GM12873 (cell line): Measurements from ENCODE around the gene WLS.

ENCODE experiments used
- TF ChIP-seq, protein P1 (sequence below): IDR thresholded peaks from 2 replicates; pipeline ENCODE4 v1.5.1; 2012; ENCODE audit warnings: low read depth, mild to moderate bottlenecking, moderate library complexity, low read length, control low read depth; ENCODE audit not compliant: insufficient read depth; ENCODE audit errors: missing control alignments

WLS gene

DNA sequence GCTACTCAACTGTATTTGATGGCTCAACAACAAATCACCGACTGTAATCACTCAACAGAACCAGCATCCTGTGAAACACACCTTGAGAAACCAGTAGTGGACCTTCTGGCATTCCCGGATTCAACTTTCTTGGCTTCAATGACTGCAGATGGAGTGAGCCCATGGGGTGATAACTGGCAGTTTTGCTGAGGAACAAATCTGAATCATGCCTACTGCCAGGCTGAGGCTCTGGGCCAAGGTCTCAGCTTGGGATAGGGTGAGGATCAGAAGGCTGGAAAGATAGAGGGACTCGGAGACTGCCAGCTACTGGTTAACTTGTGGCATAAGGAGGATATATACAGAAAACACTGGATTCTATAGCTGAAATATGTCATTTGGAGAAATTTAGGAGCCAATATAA is 118.4 kb downstream of the WLS start:
- TF ChIP-seq, protein P1, sequence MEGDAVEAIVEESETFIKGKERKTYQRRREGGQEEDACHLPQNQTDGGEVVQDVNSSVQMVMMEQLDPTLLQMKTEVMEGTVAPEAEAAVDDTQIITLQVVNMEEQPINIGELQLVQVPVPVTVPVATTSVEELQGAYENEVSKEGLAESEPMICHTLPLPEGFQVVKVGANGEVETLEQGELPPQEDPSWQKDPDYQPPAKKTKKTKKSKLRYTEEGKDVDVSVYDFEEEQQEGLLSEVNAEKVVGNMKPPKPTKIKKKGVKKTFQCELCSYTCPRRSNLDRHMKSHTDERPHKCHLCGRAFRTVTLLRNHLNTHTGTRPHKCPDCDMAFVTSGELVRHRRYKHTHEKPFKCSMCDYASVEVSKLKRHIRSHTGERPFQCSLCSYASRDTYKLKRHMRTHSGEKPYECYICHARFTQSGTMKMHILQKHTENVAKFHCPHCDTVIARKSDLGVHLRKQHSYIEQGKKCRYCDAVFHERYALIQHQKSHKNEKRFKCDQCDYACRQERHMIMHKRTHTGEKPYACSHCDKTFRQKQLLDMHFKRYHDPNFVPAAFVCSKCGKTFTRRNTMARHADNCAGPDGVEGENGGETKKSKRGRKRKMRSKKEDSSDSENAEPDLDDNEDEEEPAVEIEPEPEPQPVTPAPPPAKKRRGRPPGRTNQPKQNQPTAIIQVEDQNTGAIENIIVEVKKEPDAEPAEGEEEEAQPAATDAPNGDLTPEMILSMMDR = no peak

DNA sequence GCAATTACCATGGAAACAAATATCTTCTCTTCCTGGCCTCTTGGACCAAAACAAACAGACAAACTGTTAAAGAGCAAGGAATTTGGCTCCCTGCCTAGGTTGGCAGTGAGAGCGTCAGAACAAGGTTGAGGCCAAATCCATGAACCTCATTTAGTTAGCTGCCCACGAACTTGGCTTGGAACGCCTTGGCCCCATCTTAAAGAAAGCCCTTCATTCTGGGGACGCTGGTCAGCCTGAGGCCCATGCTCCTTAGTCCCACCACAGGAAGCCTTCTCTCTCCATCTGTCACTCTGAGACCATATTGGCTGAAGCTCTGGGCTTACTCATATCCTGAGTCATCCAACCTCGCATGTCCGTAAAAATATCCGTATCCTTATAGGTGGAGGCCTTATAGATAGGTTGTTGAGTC is 119.5 kb downstream of the WLS start:
- TF ChIP-seq, protein P1 = no peak

DNA sequence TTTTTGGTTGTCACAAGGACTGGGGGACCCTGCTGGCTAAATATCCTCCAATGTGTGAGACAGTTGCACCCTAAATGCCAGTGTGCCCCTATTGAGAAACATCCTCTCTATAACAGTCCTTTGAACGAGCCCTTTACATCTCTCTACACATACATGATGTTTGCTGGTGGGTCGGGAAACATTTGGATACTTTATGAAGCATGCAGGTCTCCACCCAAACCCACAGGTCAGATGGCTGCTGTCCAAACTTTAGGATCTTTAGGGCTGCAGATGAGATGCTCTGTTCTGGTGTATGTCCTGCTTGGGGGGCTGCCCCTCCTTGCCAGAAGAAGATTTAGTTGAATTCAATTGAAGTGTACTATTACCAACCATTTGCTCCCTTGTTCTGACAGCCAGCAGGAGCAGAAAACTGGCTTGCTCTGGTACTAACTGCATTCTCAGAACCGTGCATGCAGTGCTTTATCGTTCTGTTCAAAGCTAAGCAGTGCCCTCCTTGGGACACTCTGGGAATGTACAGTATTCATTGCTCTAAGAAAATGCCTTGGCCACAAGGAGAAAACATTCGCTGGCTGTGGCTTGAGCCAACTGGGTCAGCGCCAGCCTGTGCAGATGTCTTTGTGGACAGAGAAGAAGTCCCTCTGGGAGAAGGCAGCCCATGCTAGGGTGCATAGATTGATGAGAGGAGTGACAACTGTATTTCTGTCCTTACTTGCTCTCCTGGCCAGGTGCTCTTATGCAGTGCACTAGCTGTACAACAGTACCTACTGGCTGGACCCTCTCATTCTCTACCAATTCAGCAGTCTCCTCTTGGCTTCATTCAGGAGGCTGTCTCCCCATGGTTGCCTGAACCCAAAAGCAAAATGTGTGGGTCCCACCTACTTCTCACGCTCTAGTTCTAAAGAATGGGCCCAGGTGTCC is 120.5 kb downstream of the WLS start:
- TF ChIP-seq, protein P1 = peak; percentile 39

DNA sequence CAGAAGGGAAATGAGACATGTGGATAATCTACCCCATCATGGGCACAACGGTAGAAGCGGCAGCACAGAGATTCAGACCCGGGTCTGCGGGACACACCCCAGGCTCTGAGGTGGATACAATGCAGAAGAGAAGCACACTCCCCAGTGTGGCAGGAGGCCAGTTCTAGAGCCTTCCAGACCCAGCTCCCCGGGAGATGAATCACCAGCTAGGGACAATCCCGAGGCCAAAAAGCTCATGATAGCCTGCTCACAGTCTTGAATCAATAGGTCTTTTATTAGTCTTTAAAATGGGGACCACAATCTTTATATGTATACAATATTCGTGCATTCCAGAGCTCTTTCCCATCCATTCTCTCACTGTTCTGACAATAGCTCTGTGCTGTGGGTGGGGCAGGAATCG is 124.6 kb downstream of the WLS start:
- TF ChIP-seq, protein P1 = no peak

DNA sequence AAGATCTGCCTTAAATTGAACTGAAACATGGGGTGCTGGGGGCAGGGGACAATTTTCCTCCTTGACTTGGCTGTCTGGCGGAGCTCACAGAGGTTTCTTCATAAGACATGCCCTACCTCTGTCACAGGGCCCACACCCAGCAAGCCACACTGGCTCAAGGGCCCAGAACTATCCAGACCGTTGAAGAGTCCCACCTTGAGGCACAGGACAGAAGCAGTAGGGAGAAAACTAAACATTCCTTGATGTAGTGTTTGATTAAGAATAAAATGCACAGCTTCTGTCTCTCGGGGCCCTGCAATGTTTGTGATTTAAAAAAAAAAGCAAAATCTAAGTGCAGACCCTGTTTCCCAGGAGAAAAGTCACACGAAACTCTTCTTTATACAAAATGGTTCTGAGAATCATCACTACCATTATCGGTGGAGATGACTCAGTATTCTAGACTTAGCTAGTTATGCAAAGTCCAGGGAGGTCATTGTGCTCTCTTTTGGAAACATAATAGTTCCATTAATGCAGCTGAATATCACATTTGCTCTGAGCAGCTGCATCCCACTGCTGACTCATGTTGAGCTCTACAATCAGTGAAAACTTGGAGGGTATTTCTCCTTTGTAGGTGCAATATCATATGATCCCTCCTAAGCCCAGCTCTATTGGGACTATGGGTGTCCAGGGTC is 128.3 kb downstream of the WLS start:
- TF ChIP-seq, protein P1 = no peak

DNA sequence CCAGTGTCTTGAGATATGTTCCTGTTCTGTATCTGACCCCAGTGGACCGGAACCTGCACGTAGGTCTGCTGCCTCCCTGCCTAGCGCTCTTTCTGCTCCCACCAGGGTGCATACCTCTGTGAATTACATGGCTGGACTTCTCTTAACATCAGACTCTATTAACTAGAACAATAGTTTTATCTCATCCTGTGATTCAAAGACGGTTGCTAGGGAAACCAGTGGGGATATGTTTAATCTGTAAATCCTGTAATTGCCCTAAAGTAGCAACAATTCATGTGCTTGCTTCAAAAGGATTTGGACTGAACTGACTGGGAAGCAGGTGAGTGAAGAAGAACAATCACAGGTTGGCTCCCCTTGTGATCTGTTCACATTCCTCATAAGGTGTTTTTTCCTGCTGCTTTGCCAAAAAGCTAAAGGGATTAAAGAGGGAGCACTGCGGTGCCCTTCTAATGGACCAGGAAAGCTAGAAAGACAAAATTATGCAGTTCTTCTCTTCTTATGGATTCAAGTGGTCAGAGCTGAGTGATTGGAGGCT is 129.2 kb downstream of the WLS start:
- TF ChIP-seq, protein P1 = no peak

DNA sequence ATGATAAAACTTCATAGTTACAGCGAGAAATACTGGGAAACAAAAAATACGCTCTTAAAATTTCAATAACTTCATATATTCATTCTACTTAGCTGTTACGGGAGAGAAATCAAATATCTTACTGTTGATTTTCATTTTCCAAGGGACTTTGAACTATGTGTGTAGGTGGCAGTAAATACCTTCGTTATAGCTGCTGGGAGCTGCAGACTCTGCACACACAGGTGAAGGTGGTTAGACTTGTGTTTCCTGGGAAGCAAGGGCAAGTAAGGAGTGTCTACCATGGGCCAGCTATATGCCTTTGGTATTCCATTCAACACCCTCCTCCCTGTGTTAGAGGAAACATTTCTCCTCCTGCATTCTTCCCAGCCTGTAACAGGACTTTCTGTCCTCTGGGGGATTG is 130.5 kb downstream of the WLS start:
- TF ChIP-seq, protein P1 = no peak
